ENCODE results near the gene COL24A1.

Gene COL24A1

DNA sequence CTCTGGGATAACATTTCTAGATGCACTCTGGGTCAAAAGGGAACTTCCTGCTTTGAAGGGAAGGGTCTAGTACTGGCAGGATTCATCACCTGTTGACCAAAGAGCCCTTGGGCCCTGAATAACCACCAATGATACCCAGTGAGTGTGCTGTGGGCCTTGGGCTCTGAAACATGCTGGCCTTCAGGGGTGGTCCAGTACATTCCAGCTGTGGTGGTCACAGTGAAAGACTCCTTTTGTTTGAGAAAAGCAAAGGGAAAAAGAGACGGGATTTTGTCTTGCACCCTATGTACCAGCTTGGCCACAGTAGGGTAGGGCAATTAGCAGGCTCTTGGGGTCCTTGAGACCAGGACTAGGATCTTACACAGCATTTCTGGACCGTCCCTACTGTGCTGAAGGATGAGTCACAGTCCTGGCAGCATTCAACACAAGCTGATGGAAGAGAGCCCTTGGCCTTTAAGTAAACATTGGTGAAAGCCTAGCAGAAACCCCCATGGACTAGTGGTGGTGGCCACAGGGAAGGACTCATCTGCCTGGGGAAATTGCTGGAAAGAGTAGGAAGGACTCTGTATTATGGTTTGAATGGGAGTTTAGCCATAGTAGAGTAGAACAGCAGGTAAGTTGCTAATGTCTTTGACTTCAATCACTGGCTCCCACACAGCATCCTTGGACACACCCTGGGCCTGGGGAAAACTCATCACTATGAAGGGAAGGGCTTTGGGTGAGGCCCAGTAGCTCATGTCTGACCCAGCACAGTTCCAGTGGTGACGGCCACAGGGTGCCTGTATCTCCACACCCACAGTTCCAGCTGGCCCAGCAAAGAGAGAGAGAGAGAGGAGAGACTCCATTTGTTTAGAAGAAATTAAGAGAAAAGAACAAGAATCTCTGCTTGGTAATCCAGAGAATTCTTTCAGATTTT lies 87.5 kb downstream of the COL24A1 start:
- H3K9me3 ChIP-seq (ENCODE audit: severe bottlenecking), result no peaks in the 10 kb centered on the region
- H3K36me3 ChIP-seq, result no peaks in the 10 kb centered on the region
- H3K4me3 ChIP-seq (ENCODE audit: low read depth, low read length), result no peak overlapping the region
- TF ChIP-seq, protein P1, sequence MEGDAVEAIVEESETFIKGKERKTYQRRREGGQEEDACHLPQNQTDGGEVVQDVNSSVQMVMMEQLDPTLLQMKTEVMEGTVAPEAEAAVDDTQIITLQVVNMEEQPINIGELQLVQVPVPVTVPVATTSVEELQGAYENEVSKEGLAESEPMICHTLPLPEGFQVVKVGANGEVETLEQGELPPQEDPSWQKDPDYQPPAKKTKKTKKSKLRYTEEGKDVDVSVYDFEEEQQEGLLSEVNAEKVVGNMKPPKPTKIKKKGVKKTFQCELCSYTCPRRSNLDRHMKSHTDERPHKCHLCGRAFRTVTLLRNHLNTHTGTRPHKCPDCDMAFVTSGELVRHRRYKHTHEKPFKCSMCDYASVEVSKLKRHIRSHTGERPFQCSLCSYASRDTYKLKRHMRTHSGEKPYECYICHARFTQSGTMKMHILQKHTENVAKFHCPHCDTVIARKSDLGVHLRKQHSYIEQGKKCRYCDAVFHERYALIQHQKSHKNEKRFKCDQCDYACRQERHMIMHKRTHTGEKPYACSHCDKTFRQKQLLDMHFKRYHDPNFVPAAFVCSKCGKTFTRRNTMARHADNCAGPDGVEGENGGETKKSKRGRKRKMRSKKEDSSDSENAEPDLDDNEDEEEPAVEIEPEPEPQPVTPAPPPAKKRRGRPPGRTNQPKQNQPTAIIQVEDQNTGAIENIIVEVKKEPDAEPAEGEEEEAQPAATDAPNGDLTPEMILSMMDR (IDR thresholded peaks at IDR 0.05; ENCODE audit: low read depth, low read length), result no peak
- H3K27me3 ChIP-seq (ENCODE audit: insufficient read depth, low read depth, severe bottlenecking), result no peaks in the 10 kb centered on the region
- DNase-seq, result no peak
- no peak overlapping the region for H3K27ac ChIP-seq

DNA sequence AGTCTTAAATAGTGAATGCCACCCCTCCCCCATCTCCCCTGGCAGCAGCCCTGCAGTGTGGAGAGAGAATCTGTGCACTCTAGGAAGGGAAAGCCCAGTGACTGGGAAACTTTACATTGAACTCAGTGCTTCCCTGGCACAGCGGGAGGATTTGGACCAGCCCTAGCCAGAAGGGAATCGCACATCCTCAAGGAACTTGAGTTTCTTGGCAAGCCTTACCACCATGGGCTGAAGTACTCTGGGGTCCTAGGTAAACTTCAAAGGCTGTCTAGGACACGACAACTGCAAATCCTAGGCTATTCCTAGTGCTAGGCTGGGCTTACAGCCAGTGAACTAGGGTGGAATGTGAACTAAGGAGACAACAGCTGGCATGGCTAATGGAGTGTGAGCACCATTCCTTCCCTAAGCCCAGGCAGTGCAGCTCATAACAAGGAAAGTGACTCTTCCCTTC lies 88.3 kb downstream of the COL24A1 start:
- Histone ChIP-seq H3K27ac (no peak overlapping the region), H3K27me3 (ENCODE audit: insufficient read depth, low read depth, severe bottlenecking) (no peaks in the 10 kb centered on the region), H3K9me3 (ENCODE audit: severe bottlenecking) (no peaks in the 10 kb centered on the region), H3K36me3 (no peaks in the 10 kb centered on the region), H3K4me3 (ENCODE audit: low read depth, low read length) (no peak overlapping the region)
- DNase-seq, result no peak
- TF ChIP-seq, protein P1 (IDR thresholded peaks at IDR 0.05; ENCODE audit: low read depth, low read length), result no peak

DNA sequence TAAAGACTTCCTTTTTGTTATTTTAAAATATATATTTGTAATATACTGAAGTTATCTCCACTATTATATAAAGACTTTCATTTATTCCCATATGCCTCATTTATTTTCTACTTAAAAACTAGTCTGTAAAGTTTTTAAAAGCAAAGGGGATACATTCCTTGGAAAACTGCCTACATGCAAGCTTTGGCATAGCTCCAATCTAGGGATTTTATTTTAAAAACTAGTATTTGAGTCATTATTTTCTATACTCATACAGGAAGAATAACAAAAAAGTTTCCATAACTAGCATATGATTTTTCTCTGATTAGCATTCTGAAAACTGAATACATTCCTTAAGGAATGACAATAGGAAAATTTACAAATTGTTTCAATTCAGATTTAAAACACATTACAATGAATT lies 88.9 kb downstream of the COL24A1 start:
- H3K27me3 ChIP-seq (ENCODE audit: insufficient read depth, low read depth, severe bottlenecking), result no peaks in the 10 kb centered on the region
- no peak overlapping the region for H3K27ac ChIP-seq
- no peaks in the 10 kb centered on the region for H3K36me3 ChIP-seq
- no peaks in the 10 kb centered on the region for H3K9me3 ChIP-seq (ENCODE audit: severe bottlenecking)
- TF ChIP-seq, protein P1 (IDR thresholded peaks at IDR 0.05; ENCODE audit: low read depth, low read length), result no peak
- DNase-seq, result no peak
- H3K4me3 ChIP-seq (ENCODE audit: low read depth, low read length), result no peak overlapping the region

DNA sequence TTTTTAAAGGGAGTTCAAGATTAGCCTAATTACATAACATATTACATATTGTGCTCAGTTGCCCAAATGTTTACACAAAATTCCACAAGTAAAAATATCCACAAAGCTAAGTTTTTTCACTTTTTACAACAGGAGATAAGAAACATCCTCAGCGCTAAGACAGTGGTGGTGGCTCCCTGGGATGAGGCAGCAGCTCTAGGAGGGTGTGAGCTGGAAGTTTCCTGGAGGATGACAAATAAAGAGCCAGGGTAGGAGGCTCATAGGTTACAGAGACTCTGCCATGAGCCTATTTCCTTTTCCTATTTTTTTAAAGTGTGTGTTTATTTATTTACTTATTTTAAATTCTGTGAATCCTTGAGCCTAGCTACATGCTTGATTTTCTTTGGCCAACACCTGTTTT lies 91.7 kb downstream of the COL24A1 start:
- DNase-seq, result no peak
- TF ChIP-seq, protein P1 (IDR thresholded peaks at IDR 0.05; ENCODE audit: low read depth, low read length), result no peak
- no peak overlapping the region for H3K27ac ChIP-seq
- no peaks in the 10 kb centered on the region for H3K27me3 ChIP-seq (ENCODE audit: insufficient read depth, low read depth, severe bottlenecking)
- H3K36me3 ChIP-seq, result no peaks in the 10 kb centered on the region
- no peaks in the 10 kb centered on the region for H3K9me3 ChIP-seq (ENCODE audit: severe bottlenecking)
- H3K4me3 ChIP-seq (ENCODE audit: low read depth, low read length), result no peak overlapping the region

DNA sequence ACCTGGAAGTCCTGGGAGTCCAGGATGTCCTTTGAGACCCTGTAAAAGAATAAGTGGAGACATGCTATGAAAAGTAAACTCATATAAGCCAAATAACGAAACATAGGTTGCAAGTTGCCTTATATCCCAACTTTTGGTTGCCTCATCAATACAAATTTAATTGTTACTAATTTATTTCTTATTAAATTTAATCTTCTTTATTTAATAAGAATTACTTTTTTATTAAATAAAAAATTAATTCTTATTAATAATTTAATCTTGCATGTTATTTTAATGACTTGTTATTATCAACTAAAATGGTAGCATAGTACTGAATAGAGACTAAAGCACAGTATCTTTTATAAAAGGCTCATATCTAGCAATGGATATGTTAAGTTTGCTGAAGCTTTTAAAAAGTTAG lies 92.9 kb downstream of the COL24A1 start:
- H3K36me3 ChIP-seq, result no peaks in the 10 kb centered on the region
- H3K27ac ChIP-seq, result no peak overlapping the region
- TF ChIP-seq, protein P1 (IDR thresholded peaks at IDR 0.05; ENCODE audit: low read depth, low read length), result no peak
- no peaks in the 10 kb centered on the region for H3K9me3 ChIP-seq (ENCODE audit: severe bottlenecking)
- no peak for DNase-seq
- no peaks in the 10 kb centered on the region for H3K27me3 ChIP-seq (ENCODE audit: insufficient read depth, low read depth, severe bottlenecking)
- no peak overlapping the region for H3K4me3 ChIP-seq (ENCODE audit: low read depth, low read length)

Measured in WERI-Rb-1 (cell line).